ENCODE data around the gene CNTNAP5.

DNA sequence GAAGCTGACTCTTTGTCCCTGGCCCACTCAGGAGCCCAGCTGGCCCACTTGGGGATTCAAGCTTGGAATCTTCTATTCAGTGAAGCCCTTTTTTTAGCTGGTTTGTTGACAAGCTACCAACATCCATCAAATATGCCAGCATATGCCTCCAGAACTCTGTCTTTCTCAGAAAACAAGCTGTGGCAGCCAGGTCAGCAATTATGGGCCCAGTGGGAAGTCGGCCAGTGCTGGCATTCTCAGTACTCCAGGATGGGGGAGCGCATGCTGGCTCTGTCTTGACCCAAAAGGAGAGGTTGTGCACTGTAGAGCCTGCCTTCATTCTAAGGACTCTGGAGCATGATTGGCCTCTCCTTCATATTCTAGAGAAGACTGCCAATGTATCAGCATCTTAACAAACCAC is 401.5 kb downstream of the CNTNAP5 start:
- TF ChIP-seq, protein P1, sequence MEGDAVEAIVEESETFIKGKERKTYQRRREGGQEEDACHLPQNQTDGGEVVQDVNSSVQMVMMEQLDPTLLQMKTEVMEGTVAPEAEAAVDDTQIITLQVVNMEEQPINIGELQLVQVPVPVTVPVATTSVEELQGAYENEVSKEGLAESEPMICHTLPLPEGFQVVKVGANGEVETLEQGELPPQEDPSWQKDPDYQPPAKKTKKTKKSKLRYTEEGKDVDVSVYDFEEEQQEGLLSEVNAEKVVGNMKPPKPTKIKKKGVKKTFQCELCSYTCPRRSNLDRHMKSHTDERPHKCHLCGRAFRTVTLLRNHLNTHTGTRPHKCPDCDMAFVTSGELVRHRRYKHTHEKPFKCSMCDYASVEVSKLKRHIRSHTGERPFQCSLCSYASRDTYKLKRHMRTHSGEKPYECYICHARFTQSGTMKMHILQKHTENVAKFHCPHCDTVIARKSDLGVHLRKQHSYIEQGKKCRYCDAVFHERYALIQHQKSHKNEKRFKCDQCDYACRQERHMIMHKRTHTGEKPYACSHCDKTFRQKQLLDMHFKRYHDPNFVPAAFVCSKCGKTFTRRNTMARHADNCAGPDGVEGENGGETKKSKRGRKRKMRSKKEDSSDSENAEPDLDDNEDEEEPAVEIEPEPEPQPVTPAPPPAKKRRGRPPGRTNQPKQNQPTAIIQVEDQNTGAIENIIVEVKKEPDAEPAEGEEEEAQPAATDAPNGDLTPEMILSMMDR (IDR thresholded peaks at IDR 0.05; ENCODE audit: low read depth, low read length), result no peak
- TF ChIP-seq POLR2A (IDR thresholded peaks at IDR 0.05; ENCODE audit: extremely low read depth, insufficient read length), result no peak
- TF ChIP-seq, protein P2, sequence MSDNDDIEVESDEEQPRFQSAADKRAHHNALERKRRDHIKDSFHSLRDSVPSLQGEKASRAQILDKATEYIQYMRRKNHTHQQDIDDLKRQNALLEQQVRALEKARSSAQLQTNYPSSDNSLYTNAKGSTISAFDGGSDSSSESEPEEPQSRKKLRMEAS (IDR thresholded peaks at IDR 0.05; ENCODE audit: low read depth, low read length), result no peak
